Left ventricle myocardium inferior (tissue), 1 donor: ENCODE measurements around the gene FBXO42. TPM values are rescaled to one million over a fixed set of nuclear protein-coding genes. Genes with fewer than 3 reads are reported as not detected.

Experiments used
- DNase-seq: peaks from one replicate; pipeline ENCODE4 v3.0.0-alpha.2; 2020
- H3K27ac ChIP-seq: fragments of 200-600 bp; replicated peaks from 2 replicates; pipeline ENCODE4 v1.8.0; 2021
- H3K27me3 ChIP-seq: fragments of 200-600 bp; 2 replicates; pipeline ENCODE4 v1.8.0; 2021; ENCODE audit warnings: low read depth
- H3K36me3 ChIP-seq: fragments of 200-600 bp; 2 replicates; pipeline ENCODE4 v1.8.0; 2021
- H3K4me1 ChIP-seq: fragments of 200-600 bp; 2 replicates; pipeline ENCODE4 v1.8.0; 2021
- H3K4me3 ChIP-seq: fragments of 200-600 bp; 2 replicates; pipeline ENCODE4 v1.8.0; 2021; ENCODE audit warnings: mild to moderate bottlenecking, moderate library complexity
- H3K9me3 ChIP-seq: fragments of 200-600 bp; replicated peaks from 2 replicates; pipeline ENCODE4 v1.8.0; 2021
- CTCF ChIP-seq: fragments of 200-600 bp; IDR thresholded peaks from 2 replicates; pipeline ENCODE4 v1.8.0; 2021; ENCODE audit warnings: antibody characterized with exemption, mild to moderate bottlenecking, borderline replicate concordance
- intact Hi-C: fragments of 100-400 bp; cut with micrococcal nuclease; formaldehyde crosslinking; loops from one replicate; pipeline ENCODE4 v1.11.0; 2022
- total RNA-seq: library from RNA; stranded (reverse); fragmentation: NEBNext Ultra II Directional; extraction: Animal tissue kit (Norgen Biotek cat#: 25700); gene quantifications from one replicate; pipeline ENCODE4 v1.2.1, GENCODE V29; 2021
- donor health status: DM: no; HTN: yes; CAD: no; lungs with severe emphysema.

The FBXO42 gene
- total RNA-seq, 1 donor from 2014 or later = 18.6 TPM

- no peak overlapping the region for H3K4me3 ChIP-seq
- no peak overlapping the region for H3K27ac ChIP-seq
- intact Hi-C loops = loop anchor here (5.0 kb wide), 1 partner anchor 115 kb away; no protein-coding TSS in a partner anchor
- no peaks in the 10 kb centered on the region for H3K9me3 ChIP-seq
- H3K27me3 ChIP-seq = no peaks in the 10 kb centered on the region
- DNase-seq = no peak
- H3K4me1 ChIP-seq = peaks cover 9% of the 10 kb centered on the region
- TF ChIP-seq CTCF = no peak
- H3K36me3 ChIP-seq = no peaks in the 10 kb centered on the region
These were observed 4.6 kb upstream of the FBXO42 start for GRCh38 chr1:16356867-16357266.

- H3K4me1 ChIP-seq = peaks cover 31% of the 10 kb centered on the region
- no peaks in the 10 kb centered on the region for H3K9me3 ChIP-seq
- DNase-seq = no peak
- H3K27ac ChIP-seq = no peak overlapping the region
- no peaks in the 10 kb centered on the region for H3K27me3 ChIP-seq
- no peaks in the 10 kb centered on the region for H3K36me3 ChIP-seq
- H3K4me3 ChIP-seq = no peak overlapping the region
- intact Hi-C loops = loop anchor here (5.0 kb wide), 1 partner anchor 112 kb away; no protein-coding TSS in a partner anchor
- TF ChIP-seq CTCF = no peak
These were observed 2.3 kb upstream of the FBXO42 start for GRCh38 chr1:16354619-16355018.

GRCh38 chr1:16352842-16353535 is 709 bp upstream of the FBXO42 start:
- H3K27me3 ChIP-seq = no peaks in the 10 kb centered on the region
- peak overlapping the region; percentile 95 for H3K27ac ChIP-seq
- no peak for TF ChIP-seq CTCF
- peak overlapping the region; percentile 88 for H3K4me3 ChIP-seq
- no peak for DNase-seq
- intact Hi-C loops = no loop called here
- H3K4me1 ChIP-seq = peaks cover 48% of the 10 kb centered on the region
- no peaks in the 10 kb centered on the region for H3K36me3 ChIP-seq
- no peaks in the 10 kb centered on the region for H3K9me3 ChIP-seq

- H3K4me1 ChIP-seq = peaks cover 49% of the 10 kb centered on the region
- no peaks in the 10 kb centered on the region for H3K27me3 ChIP-seq
- H3K27ac ChIP-seq = peak overlapping the region; percentile 95
- no peaks in the 10 kb centered on the region for H3K36me3 ChIP-seq
- TF ChIP-seq CTCF = no peak
- intact Hi-C loops = no loop called here
- DNase-seq = no peak
- H3K9me3 ChIP-seq = no peaks in the 10 kb centered on the region
- peak overlapping the region; percentile 88 for H3K4me3 ChIP-seq
These were observed 755 bp downstream of the FBXO42 start for GRCh38 chr1:16351456-16351993.

GRCh38 chr1:16349847-16350406 is 2.4 kb downstream of the FBXO42 start:
- Histone ChIP-seq H3K36me3 (no peaks in the 10 kb centered on the region), H3K4me1 (peaks cover 49% of the 10 kb centered on the region), H3K27ac (peak overlapping the region; percentile 52), H3K9me3 (no peaks in the 10 kb centered on the region), H3K4me3 (peak overlapping the region; percentile 88), H3K27me3 (no peaks in the 10 kb centered on the region)
- no peak for TF ChIP-seq CTCF
- intact Hi-C loops = no loop called here
- DNase-seq = no peak
